ENCODE data around the gene HSPB1.

DNA sequence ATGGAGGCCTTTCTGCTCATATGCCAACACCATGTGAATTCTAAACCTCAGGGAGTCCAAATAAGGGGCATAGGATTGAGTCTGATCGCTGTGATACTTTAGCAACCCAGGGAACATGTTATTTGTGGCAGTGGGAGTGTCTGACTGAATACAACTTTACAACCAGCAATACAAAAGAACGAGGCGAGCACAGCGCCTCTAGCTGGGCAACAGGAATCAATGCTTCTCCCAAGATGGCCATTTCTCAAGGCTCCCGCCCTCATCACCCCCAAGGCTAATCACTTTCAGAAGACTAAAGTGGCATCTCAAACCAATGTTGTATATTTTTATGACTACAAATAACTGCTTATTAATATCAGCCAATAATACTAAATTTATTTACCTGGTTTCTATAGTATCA, 28.2 kb downstream of the HSPB1 start:
- TF ChIP-seq, protein P1, sequence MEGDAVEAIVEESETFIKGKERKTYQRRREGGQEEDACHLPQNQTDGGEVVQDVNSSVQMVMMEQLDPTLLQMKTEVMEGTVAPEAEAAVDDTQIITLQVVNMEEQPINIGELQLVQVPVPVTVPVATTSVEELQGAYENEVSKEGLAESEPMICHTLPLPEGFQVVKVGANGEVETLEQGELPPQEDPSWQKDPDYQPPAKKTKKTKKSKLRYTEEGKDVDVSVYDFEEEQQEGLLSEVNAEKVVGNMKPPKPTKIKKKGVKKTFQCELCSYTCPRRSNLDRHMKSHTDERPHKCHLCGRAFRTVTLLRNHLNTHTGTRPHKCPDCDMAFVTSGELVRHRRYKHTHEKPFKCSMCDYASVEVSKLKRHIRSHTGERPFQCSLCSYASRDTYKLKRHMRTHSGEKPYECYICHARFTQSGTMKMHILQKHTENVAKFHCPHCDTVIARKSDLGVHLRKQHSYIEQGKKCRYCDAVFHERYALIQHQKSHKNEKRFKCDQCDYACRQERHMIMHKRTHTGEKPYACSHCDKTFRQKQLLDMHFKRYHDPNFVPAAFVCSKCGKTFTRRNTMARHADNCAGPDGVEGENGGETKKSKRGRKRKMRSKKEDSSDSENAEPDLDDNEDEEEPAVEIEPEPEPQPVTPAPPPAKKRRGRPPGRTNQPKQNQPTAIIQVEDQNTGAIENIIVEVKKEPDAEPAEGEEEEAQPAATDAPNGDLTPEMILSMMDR (conservative IDR thresholded peaks at IDR 0.05; ENCODE audit: low read length), result peak; percentile 53
- TF ChIP-seq EZH2phosphoT487 (IDR thresholded peaks at IDR 0.05; ENCODE audit: borderline replicate concordance, low read depth, low read length), result no peak

Data from OCI-LY7 (cell line).